HuH-7.5 (cell line): ENCODE measurements around the gene PABPN1L.

Experiments used
- DNase-seq: peaks from one replicate; pipeline ENCODE4 v3.0.0; 2011; ENCODE audit warnings: low spot score

PABPN1L gene

DNA sequence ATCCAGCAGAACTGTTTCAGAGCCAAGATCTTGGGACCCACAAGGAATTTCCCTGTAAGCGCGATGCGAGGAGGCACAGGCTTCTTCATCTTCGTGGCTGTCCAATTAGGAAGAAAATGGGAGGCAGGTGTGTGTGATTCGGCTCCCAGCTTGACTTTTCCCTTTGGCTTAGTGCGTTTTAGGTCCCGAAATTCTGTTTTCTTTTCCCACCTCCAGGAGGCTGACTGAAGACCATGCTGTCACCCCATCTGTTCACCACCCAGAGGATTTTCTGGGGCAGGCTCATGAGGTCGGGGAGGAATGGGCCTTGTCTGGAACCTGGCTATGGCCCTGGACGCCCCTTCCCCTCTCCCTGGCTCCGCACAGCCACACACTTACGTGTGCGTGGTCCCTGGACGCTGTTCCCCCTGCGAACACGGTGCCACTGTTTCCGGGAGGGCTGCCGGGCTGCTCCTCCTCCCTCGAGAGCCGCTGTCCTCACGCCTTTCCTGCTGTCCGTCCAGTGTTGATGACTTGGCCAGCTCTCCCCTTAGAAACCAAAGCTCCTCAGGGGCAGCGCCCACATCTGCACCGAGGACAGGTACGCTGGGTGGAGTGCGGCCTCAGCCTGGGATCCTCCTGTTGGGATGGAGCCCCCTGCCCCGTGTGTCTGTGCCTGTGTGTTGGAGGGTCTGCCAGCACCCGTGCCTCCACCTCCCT is 2.7 kb upstream of the PABPN1L start:
- no peak for DNase-seq

DNA sequence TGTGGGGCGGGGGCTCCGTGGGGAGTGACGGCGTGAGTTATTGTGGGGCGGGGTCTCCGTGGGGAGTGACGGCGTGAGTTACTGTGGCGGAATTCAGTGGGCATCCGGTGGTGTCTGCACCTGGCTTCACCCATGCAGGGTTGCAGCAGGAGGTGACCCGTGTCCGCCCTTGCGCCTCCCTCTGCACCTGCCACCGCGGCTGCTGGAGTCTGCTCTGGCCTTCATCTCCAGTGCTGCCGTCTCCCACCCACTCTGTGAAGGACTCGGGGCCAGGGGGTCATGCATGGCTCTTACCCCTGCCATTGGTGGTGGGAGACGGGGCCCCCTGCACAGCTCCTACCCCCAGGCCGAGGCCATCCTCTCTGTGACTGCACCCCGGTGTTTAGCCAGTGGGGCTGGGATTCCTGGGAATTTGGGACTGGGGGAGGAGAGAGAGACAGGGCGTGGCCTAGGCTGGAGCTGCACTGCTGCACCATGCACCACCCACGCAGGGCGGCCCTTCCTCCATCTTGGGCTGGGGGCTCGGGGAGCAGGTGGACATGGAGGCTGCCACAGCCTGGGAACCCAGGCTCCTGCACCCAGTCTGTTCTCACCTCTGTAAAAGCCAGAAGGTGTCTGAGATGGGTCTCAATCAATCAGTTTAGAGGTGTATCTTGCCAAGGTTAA is 1.3 kb upstream of the PABPN1L start:
- no peak for DNase-seq

- DNase-seq, result no peak
Observed at GRCh38 chr16:88865742-88866141, 718 bp downstream of the PABPN1L start.

GRCh38 chr16:88865310-88865709 is 1.1 kb downstream of the PABPN1L start:
- no peak for DNase-seq

DNA sequence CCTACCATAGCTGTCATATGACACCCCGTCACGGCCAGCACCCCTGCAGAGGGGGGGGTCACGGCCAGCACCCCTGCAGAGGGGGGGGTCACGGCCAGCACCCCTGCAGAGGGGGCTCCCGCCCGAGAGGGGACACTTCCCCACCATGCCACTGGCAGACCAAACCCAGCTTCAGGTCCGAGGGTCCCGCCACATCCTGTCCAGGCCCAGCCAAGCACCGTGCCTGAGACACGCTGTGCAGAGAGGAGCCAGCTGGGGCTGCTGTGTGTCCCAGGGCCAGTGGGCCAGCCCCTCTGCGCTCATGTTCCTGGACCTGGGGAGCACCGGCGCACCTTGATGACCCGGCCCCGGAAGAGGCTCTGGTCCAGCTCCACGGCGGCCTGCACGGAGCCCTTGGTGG is 1.9 kb downstream of the PABPN1L start:
- DNase-seq, result no peak

GRCh38 chr16:88864099-88864498 is 2.4 kb downstream of the PABPN1L start:
- no peak for DNase-seq

- DNase-seq, result no peak
Observed at GRCh38 chr16:88863426-88863825, 3.0 kb downstream of the PABPN1L start.

- no peak for DNase-seq
Observed at GRCh38 chr16:88862968-88863367, 3.5 kb downstream of the PABPN1L start.

DNA sequence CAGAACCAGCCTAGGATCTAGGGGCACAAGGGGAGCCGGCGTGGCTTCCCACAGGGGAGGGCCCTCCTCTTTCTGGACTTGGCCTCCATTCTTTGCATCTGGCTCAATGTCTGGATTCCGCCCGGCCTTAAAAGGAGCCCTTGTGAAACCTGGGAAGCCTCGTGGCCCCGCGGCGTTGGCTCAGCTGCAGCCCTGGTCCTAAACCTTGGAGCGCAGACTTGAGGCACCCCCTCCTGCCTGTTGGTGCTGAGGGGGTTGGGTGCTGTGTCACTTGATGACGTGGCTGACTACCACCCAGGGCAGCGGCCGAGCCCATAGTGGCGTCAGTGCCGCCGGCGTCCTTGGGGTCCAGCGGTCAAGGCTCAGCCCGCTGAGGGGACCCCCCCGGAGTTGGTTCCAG is 5.1 kb downstream of the PABPN1L start:
- DNase-seq, result no peak

GRCh38 chr16:88859381-88860091 is 6.9 kb downstream of the PABPN1L start:
- DNase-seq, result no peak

GRCh38 chr16:88857728-88858339 is 8.6 kb downstream of the PABPN1L start:
- peak; percentile 99 for DNase-seq

DNA sequence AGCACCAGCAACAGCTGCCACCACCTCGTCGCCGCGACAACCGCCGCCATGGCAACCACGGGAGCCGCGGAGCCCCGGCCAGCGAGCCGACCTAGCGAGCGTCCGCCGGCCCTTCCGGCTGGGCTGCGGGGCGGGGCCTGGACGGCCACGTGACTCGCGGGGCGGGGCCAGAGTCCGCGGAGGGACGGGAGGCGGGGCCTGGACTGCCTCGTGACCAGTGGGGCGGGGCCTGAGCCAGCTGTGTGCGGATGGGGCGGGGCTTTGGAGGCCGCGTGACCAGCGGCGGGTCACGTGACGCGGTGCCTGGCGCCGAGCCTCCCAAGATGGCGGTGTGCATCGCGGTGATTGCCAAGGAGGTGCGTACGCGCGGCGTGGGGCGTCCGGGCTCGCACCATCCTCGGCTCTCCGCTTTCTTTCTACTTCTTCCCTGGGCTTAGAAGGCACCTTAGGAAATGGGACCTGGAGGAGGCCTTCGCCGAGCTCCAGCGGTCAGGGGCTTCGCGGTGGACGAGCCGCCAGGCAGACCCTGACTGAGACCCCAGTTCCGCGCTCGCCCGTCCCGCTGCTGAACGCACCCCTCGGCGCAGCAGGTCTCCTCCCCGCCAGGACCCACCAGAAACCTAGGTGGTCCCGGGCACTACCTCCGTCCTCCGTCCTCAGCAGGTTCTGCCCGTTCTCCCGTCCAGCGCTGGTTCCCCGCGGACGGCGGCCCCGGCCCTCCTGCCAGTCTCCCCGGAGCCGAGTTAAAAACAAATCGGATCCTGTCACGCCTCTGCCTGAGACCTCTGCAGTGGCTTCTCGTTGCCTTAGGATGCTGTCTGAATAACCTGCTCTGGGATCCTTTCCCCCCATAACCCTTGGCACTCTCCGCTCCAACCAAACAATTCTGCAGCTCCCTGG is 9.4 kb downstream of the PABPN1L start, which contains the start of the genes GALNS and TRAPPC2L:
GALNS (minus strand) TSS at position 120 of the 900 bp plus-strand sequence; CDS start at position 50, 70 bp downstream.
TRAPPC2L (plus strand) TSS at position 300 of the 900 bp plus-strand sequence; CDS start at position 324, 24 bp downstream.
- DNase-seq, result peak; percentile 100

GRCh38 chr16:88856122-88856827 is 10.2 kb downstream of the PABPN1L start:
- peak; percentile 66 for DNase-seq

DNA sequence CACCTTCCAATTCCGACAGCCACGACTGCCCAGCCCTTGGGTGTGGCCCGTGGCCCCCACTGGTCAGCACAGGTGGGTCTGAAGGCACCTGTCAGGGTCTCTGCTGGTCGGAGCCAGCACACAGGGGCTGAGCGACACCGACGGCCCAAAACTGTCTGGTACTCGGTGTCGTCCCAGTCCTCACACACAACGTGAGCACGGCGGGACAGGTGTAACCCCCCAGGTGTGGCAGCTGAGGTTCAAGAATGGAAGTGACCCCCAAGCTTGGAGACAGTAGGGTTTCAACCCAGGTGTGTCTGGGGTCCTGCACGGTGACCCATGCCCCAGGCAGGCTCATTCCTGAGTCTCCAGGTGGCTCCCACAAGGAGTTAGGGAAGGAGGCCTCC is 10.7 kb downstream of the PABPN1L start:
- no peak for DNase-seq

GRCh38 chr16:88855176-88855575 is 11.3 kb downstream of the PABPN1L start:
- no peak for DNase-seq

DNA sequence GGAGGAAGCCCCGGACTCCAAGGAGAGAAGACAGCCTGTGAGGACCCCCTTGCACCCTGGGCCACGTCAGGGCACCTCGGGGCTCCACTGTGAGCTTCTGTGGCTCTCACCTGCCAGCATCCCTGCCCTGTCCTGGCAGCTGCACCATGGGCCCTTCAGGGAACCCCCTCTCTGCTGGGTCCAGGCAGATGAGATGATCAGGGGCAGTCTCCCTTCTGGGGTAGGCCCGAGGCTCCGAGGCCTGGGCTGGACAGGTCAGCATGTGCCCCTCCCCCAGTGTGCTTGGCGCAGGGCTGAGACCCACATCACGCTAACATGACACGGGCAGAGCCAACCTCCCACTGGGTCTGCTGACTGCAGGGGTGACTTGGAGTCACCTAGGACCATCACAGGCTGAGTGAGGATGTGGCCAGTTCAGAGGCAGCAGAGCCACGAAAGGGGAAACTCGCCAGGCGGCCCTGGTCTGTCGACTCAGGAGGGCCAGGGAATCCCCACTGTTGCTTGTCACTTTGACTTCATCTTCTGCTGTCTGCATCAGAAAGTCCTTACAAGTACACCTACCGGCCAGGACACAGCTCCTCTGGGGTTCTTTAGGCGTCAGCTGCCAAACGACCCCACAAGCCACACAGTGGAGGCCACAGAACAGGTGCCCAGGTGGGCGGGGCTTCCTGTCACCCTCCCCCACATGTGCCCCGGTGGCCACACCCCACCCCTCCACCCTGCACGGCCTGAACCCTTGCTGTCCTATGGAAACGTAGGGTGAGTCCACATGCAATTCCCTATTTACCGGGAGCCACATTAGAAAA is 12.0 kb downstream of the PABPN1L start:
- no peak for DNase-seq

GRCh38 chr16:88853325-88853941 is 13.0 kb downstream of the PABPN1L start:
- no peak for DNase-seq

DNA sequence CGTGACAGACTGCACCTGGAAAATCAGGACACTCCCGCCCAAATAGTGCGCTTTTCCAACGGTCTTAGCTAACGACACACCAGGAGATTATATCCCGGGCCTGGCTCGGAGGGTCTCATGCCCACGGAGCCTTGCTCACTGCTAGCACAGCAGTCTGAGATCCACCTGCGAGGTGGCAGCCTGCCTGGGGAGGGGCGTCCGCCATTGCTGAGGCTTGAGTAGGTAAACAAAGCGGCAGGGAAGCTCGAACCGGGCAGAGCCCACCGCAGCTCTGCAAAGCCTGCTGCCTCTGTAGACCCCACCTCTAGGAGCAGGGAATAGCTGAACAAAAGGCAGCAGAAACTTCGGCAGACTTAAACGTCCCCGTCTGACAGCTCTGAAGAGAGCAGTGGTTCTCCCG is 14.8 kb downstream of the PABPN1L start:
- DNase-seq, result no peak

DNA sequence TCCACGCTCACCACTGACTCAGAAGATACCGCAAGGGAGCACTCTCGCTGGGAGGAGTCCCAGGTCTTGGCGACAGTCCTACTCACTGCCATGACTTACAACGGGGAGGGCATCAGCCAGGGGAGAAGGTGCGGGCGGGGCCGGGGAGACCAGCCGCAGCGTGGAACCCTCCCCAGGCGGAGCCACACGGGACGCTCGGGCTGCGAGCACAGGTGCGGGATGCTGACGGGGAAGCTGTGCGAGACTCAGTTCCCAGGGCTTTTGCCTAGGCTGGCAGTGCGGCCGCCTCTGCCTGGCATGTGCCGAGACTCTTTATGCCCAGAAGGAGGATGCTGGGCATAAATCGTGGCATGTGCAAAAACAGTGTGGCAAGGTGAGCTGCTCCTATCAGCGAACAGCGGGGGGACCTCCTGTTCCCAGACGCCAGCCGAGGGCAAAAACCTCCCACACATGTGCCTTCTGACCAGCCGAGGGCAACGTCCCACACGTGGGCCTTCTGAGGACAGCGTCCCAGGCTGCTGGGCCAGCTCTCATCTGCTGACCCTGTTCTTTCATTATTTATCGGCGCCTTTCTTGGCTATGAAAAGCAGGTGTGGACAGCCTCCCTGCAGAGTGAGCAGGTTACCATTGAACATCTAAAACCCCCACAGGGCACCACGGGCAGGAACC is 15.8 kb downstream of the PABPN1L start:
- DNase-seq, result no peak
